Epithelial cell of prostate (primary cell): ENCODE results near the gene PDE11A.

ENCODE experiments used
- DNase-seq: peaks from one replicate; pipeline ENCODE4 v3.0.0-alpha.2; 2011; ENCODE audit warnings: low read depth, low spot score
- H3K27ac ChIP-seq: fragments of 450-650 bp; 2 replicates; pipeline ENCODE4 v1.5.1; 2017; ENCODE audit warnings: mild to moderate bottlenecking

The PDE11A gene

GRCh38 chr2:177889818-177890460, 182.6 kb downstream of the PDE11A start:
- DNase-seq = no peak
- H3K27ac ChIP-seq = no peak overlapping the region

DNA sequence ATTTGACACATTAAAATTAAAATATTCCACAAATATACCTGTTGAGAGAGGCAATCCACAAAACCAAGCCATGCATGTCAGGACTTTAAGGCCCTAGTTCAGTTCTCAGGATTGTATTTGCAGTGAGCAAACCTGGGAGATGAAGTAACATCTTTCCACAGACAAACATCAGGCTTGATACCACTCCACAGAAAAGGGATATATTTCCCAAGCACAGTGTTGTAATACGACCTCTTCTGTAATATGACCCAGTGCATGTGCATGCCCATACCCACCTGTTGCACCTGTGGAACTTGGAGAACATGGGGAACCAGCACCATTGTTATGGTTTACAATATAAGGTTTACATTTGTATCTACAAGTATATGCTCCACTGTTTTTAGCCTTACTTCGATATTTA, 184.0 kb downstream of the PDE11A start:
- no peak overlapping the region for H3K27ac ChIP-seq
- DNase-seq = no peak

- DNase-seq = no peak
Observed at GRCh38 chr2:177887722-177888121, 184.9 kb downstream of the PDE11A start.

GRCh38 chr2:177886824-177887223, 185.8 kb downstream of the PDE11A start:
- H3K27ac ChIP-seq = no peak overlapping the region
- DNase-seq = no peak

More at GRCh38 chr2:177887722-177888121, 184.9 kb downstream of the PDE11A start:
- H3K27ac ChIP-seq = no peak overlapping the region

DNA sequence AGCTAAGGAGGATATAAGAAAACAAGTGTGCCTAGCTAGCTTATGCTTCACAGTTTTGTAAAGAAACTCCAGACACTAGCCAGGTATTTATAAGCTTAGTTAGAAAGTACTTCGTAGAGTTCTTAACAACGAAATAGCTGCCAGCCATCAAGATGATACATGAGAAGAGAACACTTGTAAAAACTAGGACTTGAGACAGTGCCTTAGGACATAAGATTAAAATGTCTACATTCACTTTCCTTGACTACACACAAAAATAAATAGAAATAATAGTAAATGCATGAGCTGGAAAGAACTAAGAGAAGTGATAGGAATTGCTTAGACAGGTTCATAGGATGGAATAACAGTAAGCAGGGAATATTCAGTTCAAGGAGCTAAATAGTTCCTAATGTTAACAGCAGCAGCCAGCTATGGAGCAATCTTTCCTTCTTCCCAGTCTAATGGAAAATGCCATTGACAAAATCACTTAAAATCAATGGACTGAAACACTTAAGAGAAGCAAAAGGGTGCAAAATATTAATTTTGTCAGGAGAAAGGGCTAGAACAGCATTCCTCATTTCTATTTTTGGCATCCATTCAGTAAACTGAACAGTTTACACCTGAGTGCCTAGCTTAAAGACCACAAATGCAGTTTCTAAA, 186.6 kb downstream of the PDE11A start:
- no peak for DNase-seq
- H3K27ac ChIP-seq = no peak overlapping the region

GRCh38 chr2:177883177-177883576, 189.4 kb downstream of the PDE11A start:
- H3K27ac ChIP-seq = no peak overlapping the region
- no peak for DNase-seq

- H3K27ac ChIP-seq = no peak overlapping the region
- no peak for DNase-seq
Observed at GRCh38 chr2:177882501-177882900, 190.1 kb downstream of the PDE11A start.

DNA sequence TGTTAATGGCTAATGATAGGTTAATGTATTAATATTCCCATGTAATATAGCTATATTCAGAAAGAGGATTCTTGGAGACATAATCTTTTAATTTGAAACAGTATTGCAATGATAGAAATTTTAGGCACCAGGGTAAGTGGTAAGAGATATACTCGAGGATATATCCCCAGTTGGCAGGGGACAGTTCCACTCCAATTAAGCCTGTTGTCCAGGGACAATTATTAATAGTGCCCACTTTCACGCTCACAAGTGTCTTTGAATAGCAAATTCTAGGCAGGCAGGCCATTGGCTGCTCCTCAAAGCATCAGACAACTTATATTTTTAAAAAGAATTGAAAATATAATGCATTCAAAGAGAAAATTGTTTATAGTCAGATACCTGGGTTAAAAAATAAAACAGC, 190.7 kb downstream of the PDE11A start:
- H3K27ac ChIP-seq = no peak overlapping the region
- no peak for DNase-seq

DNA sequence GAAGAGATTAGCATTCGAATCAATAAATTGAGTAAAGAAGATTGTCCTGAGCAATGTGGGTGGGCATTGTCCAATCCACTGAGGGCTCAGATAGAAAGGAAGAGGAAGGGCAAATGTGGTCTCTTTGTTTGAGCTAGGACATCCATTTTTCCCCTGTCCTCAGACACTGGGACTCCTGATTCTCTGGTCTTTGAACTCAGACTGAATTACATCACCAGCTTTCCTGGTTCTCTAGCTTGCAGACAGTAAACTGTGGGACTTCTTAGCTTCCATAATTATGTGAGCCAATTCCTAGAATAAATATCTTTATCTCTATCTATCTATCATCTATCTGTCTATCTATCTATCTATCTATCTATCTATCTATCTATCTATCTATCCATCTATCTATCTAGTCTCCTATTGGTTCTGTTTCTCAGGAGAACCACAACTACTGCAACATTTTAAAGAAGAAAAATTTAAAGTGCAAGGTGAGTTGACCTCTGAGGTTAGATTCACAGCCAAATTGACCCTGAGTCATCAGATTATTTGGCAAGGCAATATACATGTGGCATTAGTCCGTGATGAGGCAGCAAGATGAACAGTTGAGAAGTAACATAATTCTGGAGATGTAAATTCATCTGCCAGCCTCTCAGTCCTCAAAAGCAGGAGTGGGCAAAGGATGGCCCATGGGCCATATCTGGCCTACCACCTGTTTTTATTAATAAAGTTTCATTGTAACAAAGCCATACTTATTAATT, 191.4 kb downstream of the PDE11A start:
- DNase-seq = no peak
- H3K27ac ChIP-seq = no peak overlapping the region

GRCh38 chr2:177880285-177880684, 192.3 kb downstream of the PDE11A start:
- no peak overlapping the region for H3K27ac ChIP-seq
- no peak for DNase-seq

- no peak for DNase-seq
Observed at GRCh38 chr2:177876950-177877349, 195.6 kb downstream of the PDE11A start.

GRCh38 chr2:177874686-177875085, 197.9 kb downstream of the PDE11A start:
- no peak for DNase-seq

More at GRCh38 chr2:177876950-177877349, 195.6 kb downstream of the PDE11A start:
- H3K27ac ChIP-seq = no peak overlapping the region

GRCh38 chr2:177873915-177874314, 198.7 kb downstream of the PDE11A start:
- no peak overlapping the region for H3K27ac ChIP-seq
- no peak for DNase-seq

More at GRCh38 chr2:177874686-177875085, 197.9 kb downstream of the PDE11A start:
- no peak overlapping the region for H3K27ac ChIP-seq

DNA sequence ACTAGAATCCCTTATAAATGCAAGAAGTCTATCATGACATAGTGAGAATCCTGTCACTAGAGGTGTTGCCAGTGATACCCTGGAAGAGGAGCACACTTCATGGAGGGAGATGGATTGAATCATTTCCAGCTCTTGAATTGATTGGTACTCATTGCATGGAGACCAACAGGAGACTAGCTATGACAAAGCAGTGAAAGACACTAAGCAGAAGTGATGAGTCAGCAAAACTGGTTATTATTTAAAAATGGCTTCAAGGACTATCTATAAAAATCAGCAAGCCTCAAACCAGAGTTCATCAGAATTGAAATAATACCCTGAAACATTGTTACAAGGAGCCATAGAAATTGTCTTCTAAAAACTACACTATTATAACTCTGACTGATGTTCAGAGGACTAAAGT, 200.3 kb downstream of the PDE11A start:
- no peak overlapping the region for H3K27ac ChIP-seq

DNA sequence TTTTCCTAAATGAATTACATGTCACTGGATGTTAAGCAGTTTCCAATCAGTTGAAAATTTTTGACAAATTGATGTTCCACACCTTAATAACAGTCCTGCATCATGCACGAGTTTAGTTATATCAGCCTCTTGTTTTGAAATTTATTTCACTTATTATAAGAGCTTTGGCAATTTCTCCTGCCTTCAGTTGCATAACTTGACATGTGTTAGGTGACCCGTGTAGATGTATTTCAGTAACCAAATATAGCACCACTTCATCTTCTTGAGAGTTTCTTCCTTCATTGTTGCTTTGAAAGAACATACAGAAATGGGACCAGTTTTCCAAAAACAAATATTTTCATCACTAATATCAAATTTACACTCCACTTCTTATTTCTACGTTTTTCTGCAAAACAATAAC, 202.7 kb downstream of the PDE11A start:
- no peak overlapping the region for H3K27ac ChIP-seq
- no peak for DNase-seq

More for the DNA sequence above, 200.3 kb downstream of the PDE11A start:
- no peak for DNase-seq

DNA sequence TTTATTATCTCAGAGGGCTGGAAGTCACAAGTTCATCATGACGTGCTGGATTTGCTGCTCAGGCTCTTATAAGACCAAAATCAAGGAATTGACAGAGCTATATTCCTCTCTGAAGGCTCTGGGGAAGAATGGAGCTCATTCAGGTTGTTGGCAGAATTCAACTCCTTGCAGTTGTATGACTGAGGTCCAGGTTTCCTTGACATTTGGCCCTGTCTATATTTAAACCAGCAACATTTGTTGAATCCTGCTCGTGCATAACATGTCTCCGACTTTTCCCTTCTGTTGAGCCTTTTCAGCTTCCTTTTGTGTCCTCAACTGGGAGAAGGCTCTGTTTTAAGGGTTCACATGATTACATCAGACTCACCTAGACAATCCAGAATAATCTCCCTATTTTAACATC, 203.4 kb downstream of the PDE11A start:
- no peak for DNase-seq
- H3K27ac ChIP-seq = no peak overlapping the region

DNA sequence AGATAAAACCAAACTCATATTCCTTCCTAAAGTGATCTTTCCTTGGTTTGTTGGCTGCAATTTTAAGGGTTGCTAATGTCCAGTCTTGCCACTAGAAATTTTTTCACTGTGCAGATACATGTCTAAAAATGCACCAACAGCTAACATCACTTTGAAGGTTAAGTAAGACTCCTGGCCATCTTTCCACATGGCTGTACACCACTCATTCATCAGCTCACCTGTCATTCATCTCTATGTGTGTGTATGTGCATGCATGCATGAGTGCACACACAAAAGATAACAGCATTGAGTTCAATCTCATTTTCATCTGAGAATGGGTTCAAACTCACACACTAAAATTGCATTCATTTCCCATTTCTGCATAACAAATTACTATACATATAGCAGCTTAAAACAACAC, 203.8 kb downstream of the PDE11A start:
- DNase-seq = no peak
- no peak overlapping the region for H3K27ac ChIP-seq

DNA sequence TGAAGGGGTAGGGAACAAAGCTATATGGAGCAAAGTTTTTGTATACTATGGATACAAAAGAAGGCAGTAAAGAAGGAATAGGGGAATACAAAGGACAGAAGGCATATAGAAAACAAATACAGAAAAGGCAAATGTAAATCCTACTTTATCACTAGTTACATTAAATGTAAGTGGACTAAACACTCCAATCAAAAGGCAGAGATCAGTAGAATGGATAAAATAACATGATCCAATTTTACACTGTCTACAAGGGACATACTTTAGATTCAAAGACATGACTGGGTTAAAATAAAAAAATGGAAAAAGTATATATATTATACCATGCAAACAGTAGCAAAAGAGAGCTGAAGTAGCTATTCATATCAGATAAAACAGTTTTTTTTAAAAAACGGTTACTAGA, 215.0 kb downstream of the PDE11A start:
- no peak for DNase-seq
- H3K27ac ChIP-seq = no peak overlapping the region

GRCh38 chr2:177852389-177852788, 220.2 kb downstream of the PDE11A start:
- no peak overlapping the region for H3K27ac ChIP-seq
- DNase-seq = no peak

- H3K27ac ChIP-seq = no peak overlapping the region
- DNase-seq = no peak
Observed at GRCh38 chr2:177843188-177843587, 229.4 kb downstream of the PDE11A start.

GRCh38 chr2:177842243-177842642, 230.3 kb downstream of the PDE11A start:
- H3K27ac ChIP-seq = no peak overlapping the region
- no peak for DNase-seq
